GM15510 (cell line): ENCODE data around the gene CD300C.

ENCODE experiments used
- POLR2A ChIP-seq: IDR thresholded peaks from 3 replicates; pipeline ENCODE4 v1.6.1; 2011; ENCODE audit warnings: borderline replicate concordance; ENCODE audit not compliant: insufficient read length; ENCODE audit errors: extremely low read depth

The CD300C gene

GRCh38 chr17:74543891-74544760 lies 1.8 kb downstream of the CD300C start:
- TF ChIP-seq POLR2A, result no peak

GRCh38 chr17:74543406-74543805 lies 2.5 kb downstream of the CD300C start:
- TF ChIP-seq POLR2A, result no peak

GRCh38 chr17:74542727-74543383 lies 3.1 kb downstream of the CD300C start:
- no peak for TF ChIP-seq POLR2A

- TF ChIP-seq POLR2A, result no peak
Observed at GRCh38 chr17:74542166-74542565, 3.7 kb downstream of the CD300C start.

- TF ChIP-seq POLR2A, result no peak
Observed at GRCh38 chr17:74541176-74542111, 4.5 kb downstream of the CD300C start.

DNA sequence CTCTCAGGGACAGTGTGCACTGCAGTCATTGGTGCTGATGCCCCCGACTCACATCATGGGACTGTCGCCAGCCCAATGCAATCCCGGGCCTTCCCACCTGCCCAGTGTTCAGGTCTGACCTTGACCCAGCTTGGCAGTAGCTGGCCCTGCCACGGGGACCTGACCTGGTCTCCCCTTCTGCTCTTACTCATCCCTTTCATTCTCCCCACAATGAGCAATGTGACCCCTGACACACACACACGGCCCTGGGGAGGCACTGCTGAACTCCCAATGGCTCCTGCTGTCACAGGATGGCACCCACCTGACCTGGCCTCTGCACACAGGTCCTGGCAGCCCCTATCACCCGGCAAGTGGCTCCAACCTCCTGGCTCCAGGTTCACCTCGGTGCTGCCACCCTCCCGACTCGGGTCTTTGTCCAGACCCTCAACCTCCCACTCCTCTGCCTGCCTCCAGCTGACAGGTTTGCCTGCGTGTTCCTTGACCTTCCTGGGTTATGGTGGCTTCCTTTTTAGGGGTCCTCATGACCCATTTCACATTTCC lies 6.6 kb downstream of the CD300C start:
- no peak for TF ChIP-seq POLR2A

DNA sequence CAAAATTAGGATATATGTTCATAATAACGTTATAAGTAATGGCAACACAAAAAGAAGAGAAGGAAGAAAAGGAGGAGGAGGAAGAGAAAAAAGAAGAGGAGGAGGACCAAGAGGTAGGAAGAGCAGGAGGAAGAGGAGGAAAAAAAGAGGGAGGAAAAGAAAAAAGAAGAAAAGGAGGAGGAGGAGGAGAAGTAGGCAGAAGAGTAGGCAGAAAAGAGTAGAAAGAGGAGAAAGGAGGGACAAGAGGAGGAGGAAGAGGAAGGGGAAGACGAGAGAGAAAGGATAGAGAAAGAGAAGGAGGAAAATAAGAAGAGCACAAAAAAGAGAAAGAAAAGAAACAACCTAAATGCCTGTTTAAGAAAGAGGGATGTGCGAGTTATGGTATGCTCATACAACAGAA lies 9.0 kb downstream of the CD300C start:
- TF ChIP-seq POLR2A, result no peak

- TF ChIP-seq POLR2A, result no peak
Observed at GRCh38 chr17:74532115-74532514, 13.8 kb downstream of the CD300C start.

DNA sequence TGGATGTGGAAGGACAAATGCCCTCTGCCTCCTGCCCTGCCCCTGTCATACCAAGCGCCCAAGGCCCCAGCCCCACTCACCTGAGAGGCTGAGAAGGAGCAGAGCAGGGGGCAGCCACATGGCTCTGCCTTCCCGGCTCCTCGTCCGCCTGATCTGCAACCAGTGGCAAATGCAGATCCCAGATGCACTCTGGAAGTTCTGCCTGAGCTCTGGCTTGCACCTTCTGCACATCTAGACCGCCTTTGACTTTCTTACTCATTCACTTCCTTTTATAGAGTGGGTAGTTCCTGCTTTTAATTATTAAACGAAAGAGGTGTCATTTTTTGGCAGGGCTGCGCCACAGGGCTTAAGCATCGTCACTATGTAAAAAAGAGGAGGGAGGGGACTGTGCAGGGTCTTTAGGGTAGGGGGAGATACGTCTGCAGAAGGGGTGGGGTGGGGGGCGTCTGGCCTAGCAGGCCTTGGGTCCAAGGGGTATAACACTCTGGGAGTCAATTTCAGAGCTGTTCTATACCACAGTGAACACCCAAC lies 14.6 kb downstream of the CD300C start, which contains the start of gene CD300LB:
TSS of gene CD300LB (minus strand) at position 245 of the 531 bp plus-strand sequence. CDS start at position 120, 125 bp downstream.
- TF ChIP-seq POLR2A, result no peak

GRCh38 chr17:74530831-74531150 lies 15.1 kb downstream of the CD300C start:
- TF ChIP-seq POLR2A, result no peak

- TF ChIP-seq POLR2A, result no peak
Observed at GRCh38 chr17:74529243-74529642, 16.7 kb downstream of the CD300C start.

DNA sequence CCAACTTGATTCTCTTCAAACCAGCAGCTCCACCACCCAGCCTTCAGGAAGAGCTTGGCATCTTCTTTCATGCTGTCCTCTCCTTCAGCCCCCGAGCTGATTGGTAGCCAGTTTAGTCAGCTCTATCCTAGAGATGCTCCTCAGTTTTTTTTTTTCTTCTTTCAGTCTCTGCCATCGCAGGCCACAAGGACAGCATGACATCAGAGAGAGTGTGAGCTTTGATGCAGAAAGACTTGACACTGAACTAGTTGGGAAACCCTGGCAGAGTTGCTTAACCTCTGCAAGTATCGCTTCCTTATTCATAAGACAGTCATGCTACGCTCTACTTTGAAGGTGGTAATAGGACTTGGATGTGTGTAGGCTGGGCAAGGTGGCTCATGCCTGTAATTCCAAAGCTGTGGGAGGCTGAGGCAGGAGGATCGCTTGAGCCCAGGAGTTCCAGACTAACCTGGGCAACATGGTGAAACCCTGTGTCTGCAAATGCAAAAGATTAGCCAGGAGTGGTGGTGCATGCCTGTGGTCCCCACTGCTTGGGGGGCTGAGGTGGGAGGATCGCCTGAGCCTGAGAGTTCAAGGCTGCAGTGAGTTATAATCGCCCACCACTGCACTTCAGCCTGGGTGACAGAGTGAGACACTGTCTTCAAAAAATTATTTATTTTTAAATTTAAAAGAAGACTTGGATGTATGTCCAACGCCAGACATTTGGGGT lies 17.3 kb downstream of the CD300C start:
- TF ChIP-seq POLR2A, result no peak

DNA sequence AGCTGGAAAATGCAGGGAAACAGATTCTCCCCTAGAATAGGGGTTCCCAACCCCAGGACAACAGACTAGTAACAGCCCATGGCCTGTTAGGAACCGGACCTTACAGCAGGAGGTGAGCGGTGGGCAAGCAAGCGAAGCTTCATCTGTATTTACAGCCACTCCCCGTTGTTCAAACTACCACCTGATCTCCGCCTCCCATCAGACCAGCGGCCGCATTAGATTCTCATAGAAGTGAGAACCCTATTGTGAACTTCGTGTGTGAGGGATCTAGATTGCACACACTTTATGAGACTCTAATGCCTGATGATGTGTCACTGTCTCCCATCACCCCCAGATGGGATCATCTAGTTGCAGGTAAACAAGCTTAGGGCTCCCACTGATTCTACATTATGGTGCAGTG lies 18.2 kb downstream of the CD300C start:
- no peak for TF ChIP-seq POLR2A

DNA sequence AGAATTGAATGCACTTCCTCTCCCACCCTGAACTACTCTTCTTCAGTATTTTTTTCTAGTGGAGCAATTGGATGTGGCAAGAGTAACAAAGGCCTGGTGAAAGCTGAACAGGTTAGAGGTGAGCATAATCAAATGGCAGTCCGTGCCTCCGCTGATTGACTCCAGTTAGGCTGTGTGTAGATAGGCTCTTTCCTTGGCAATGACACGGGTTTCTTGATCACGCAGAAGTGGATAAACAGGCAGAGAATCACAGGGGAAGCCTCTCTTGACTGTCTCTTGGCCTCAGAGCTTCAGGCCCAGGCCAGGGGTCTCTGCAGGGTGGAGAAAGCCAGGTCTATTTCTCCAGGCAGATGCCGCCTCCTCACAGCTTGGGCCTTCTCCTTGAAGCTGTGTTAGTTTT lies 18.8 kb downstream of the CD300C start:
- no peak for TF ChIP-seq POLR2A
